Measurements from ENCODE around the gene ADCY5.

GRCh38 chr3:123409443-123410148 lies 39.3 kb downstream of the ADCY5 start:
- TF ChIP-seq REST (IDR thresholded peaks at IDR 0.05; ENCODE audit: insufficient read depth in 1 of 2, low read depth in 2 of 2, low read length in 2 of 2) = no peak
- TF ChIP-seq TAF1 (IDR thresholded peaks at IDR 0.05; ENCODE audit: borderline replicate concordance, insufficient read depth, low read length) = no peak
- no peak for TF ChIP-seq POLR2AphosphoS5 (IDR thresholded peaks at IDR 0.05; ENCODE audit: low read depth, low read length)
- no peak for TF ChIP-seq SIN3A (IDR thresholded peaks at IDR 0.05; ENCODE audit: borderline replicate concordance, insufficient read depth, low read length)

Data from PFSK-1 (cell line).